Activated T-helper 9 cell treated with anti-CD3 and anti-CD28 coated beads, Interleukin-2, amount 50 U/mL, for 16 hours (primary cell): Measurements from ENCODE around the gene RHBDF1.
"Not testable (repeated sequence)": the region's sequence is repeated elsewhere in the genome, so short reads cannot be mapped to it uniquely, and the experiment has no call there.

Source experiments
- DNase-seq: peaks from one replicate; pipeline ENCODE4 v3.0.0-alpha.2; 2020; ENCODE audit warnings: low read depth

RHBDF1 gene

DNA sequence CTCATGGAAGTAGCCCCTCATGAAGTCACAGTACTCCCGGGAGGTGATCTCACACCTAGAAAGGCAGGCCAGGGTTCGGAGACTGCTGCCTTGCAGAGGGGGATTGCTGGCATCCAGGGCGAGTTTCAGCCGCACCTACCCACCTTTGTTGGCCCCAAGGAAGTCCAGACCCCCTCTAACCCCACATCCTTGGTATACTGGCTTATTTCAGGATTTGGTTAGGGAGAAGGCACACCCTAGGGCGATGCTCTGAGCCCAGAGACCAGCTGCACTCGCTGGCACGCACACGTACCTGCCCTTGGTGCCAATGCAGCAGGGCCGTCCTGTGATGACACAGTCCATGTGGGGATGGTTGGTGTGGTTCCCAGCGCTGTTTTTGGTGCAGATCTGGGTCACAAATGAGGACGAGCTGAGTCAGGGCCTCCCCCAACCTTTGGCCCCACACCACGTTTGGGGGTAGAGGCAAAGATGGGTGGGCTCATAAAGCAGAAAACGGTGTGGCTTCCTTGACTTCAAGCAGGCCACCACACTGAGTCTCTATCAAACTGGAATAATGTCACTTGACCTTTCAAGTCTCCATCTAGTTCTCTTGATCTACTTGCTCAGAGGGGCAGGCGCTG is 12.9 kb downstream of the RHBDF1 start:
- DNase-seq = no peak

DNA sequence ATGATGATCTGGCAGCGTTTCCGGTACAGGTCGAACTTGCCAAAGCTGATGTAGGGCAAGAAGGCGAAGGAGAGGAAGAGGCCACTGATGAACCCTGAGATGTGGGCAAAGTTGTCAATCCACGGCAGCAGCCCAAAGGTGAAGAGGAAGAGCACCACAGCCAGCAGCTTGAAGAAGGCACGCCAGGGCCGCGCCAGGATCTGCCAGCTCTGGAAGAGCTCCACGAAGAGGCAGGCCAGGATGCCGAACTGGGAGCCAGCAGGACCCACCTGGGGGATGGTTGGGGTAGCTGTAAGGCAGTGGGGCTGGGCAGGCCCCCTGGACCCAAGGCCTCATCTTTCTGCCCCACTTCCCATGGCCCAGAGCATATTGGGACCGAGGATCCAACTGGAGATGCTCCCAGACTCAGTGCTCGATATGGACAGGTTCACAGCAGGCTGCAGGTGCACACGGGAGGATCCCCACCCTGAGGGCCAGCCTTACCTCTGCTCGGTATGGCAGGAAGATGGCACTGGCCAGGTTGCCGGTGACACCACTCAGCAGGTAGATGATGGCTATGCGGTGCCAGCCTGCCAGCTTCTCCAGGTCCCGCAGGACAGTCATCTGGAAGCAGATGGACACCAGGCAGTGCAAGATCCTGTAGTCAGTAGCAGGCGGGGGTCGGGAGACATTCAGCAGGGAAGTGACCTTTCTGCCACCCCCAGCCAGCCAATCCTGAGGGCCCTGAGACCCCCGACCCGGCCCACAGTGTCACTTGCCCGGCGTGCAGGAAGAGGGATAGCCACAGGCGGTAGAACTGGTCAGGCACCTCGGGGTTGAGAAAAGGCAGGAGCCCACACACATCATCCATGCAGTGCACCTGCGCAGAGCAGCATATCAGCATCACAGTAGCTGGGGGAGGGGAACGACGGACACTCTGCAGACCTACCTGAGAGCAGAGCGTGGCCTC is 13.7 kb downstream of the RHBDF1 start:
- no peak for DNase-seq

DNA sequence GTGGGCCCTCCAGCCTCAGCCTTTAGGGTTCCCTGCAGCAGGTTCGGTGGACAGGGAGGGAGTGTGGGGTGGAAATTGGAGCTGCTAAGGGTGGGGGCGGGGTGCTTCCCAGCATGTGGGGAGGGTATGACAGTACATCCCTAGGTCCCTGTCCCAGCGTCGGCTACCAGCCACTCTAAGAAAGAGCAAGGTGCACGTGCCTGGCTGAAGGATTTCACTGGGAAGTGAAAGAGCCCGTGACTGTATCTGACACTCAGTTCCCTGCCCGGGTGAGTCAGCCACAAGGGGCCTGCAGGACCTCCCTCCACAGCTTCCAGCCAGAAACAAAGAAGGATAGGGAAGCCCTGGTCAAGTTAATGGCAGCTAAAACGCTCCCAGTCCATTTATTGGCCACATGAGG is 14.7 kb downstream of the RHBDF1 start:
- DNase-seq = no peak

DNA sequence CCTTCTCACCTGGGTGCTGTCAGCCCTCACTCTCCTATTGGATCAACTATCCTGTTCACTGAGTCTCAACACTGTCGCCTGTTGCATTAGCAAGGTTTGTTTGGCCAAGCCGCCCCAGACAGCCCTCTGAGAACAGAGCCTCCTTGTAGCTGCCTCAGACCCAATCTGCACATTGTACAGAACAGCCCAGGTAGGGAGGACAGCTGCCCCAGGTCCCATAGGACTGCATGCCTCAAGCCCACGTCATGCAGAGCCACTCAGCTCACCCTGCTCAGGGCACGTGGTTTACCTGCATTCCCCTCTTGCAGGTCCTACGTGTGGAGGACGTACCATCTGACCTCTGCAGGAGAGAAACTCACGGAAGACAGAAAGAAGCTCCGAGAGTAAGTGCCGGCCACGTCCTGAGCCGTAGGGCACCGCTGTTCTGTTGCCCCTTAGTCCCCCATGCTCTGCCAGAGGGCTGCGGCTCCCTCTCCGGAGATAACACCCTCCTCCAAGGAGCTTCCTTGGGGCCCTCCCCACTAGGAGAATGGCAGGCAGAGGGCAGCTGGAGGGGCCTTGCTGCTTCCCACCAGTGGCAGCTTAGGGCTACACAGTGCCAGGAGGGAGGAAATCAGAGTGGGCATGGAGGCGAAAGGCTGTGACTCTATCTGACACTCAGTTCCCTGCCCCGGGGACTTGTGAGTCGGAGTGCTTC is 16.1 kb downstream of the RHBDF1 start:
- no peak for DNase-seq

DNA sequence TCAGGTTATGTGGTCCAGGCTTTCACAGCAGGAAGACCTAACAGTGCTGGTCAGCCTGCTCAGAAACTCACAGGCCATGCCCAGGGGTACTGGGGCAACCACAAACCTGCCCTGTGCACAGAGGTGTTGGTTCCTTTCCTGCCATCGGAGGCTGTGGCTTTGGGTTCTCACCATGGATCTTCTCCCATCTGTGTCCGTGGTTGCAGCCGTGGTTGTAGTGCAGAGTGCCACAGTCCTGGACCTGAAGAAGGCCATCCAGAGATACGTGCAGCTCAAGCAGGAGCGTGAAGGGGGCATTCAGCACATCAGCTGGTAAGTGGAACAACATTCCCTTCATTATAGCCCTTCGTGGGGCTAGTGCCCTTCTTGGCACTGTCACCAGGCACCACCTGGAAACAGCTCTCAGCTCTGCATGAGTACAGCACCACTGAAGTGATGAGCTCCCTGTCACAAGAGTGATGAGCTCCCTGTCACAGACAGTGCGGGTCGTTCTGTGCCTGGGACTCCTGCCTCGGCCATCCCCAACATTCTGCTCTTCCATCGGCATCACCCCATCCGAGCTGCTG is 16.8 kb downstream of the RHBDF1 start:
- DNase-seq = no peak

DNA sequence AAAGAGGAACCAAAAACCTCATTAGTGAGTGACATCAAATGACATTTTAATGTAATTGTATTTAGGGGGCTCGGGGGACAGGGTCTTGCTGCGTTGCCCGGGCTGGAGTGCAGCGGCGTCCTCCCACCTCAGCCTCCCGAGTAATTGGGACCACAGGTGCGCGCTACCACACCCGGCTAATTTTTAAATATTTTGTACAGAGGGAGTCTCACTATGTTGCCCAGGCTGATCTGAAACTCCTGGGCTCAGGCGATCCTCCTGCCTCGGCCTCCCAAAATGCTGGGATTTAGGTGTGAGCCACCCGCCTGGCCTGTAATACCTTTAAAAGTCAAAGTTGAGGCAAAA is 18.2 kb downstream of the RHBDF1 start:
- DNase-seq = no peak

DNA sequence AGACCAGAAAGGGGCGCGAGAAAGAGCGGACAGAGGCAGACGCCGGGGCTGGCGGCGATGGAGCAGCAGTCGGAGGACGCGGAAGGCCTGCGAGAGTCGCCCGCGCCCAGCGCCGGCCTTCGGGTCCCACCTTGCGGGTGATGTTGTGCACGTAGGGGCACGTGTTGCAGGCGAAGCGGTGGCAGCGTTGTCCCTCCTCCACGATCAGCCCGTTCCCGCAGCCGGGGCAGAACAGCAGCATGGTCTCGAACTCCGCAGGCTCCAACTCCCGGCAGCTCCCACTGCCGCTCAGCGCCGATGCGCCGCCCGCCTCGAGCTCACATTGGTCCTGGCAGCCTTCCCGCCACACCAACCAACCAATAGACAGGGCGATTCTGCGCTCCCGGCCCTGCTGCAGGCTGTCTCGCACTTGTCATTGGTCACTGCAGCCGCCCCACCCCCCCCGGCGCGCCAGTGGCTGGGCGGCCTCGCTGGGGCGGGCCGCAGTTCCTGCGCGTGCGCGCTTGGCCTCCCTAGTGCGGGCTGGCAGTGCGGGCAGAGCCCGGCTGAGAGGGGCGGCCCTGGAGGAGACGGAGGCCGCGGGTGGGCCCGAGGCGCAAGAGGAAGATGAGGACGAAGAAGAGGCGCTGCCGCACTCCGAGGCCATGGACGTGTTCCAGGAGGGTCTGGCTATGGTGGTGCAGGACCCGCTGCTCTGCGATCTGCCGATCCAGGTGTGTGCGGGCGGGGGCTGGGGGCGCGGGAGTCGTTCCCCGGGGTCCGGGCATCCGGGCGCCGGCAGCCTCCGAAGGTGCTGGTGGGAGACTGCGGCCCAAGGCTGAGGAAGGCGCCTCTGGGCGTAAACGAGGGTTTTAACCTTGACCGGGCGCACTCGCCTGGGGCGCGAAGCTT is 18.8 kb downstream of the RHBDF1 start, which contains the start of the genes POLR3K and SNRNP25:
TSS of gene POLR3K (minus strand) at position 263 of the 891 bp plus-strand sequence. CDS start at position 241, 22 bp downstream.
TSS of gene SNRNP25 (plus strand) at position 483 of the 891 bp plus-strand sequence. CDS start at position 672, 189 bp downstream.
- peak; percentile 93 for DNase-seq

DNA sequence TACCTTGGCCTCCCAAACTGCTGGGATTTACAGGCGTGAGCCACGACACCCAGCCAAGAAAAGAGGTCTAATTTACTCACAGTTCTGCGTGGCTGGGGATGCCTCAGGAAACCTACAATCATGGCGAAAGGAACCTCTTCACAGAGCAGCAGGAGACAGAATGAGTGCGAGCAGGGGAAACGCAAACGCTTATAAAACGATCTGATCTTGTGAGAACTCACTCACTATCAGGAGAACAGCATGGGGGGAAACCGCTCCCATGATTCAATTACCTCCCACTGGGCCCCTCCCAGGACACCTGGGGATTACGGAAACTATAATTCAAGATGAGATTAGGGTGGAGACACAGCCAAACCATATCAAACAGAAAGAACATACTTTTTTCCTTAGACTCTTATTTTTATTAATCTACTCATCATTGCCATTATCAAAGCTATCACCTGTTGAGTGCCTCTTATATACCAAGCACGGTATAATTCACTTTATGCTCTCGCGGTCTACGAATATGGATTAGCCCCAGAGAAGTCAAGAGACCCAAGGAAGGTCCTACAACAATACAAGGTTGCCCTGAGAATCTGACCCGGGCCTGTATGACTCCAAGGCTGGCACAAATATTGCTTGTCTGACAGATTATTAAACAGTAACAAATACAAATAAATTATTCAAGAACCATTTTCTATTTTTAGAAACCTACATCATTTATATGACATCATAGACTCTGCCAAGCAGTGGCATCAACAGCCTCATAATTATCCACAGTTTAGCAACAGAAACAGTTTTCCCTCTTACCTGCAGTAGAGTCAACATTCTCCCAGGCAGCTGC is 21.5 kb downstream of the RHBDF1 start:
- DNase-seq = no peak

DNA sequence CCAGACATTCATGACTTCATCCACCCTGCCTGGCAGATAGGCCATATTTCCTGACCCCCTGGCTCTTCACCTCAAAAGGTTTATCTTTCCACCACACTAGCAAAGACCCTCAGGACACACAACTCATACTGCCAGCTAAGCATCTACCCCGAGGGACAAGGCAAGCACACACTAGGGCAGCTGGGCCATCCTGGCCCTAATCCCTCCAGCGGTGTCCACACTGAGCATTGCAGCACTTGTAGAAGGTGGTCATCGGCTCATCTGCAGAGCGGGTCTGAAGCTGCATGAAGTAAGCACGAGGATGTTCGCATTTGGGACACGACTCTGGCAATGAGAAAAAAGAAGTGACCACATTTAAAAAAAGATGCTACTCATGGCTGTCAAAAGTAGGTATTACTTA is 25.2 kb downstream of the RHBDF1 start:
- DNase-seq = no peak

DNA sequence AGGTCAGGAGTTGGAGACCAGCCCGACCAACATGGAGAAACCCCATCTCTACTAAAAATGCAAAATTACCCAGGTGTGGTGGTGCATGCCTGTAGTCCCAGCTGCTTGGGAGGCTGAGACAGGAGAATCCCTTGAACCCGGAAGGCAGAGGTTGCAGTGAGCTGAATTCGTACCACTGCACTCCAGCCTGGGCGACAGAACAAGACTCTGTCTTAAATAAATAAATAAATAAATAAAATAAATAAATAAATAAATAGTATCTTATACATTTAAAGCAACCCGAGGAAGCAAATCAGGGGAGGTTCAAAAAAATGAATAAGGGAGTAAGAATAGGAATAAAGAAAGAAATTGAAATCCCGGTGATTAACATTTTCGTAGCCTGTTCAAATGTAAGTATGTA is 25.9 kb downstream of the RHBDF1 start:
- not testable (repeated sequence) for DNase-seq

DNA sequence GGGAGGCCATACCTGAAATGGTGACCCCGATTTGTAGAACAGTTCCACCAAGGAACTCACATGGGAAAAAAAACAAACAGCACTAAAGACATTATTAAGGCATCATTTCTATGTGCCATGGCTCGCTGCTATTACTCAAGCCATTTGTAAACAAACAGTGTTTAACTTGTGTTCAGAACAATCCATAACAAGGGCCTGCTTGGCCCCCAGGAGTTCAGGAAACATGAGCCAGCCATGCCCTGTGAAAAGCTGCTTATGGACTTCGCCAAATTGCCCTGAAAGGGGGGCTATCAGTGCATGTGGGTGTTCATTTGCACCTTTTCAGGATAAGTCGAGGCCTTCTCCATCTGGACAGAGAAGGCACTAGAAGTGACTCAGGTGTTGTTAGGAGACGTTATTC is 27.0 kb downstream of the RHBDF1 start:
- DNase-seq = no peak

DNA sequence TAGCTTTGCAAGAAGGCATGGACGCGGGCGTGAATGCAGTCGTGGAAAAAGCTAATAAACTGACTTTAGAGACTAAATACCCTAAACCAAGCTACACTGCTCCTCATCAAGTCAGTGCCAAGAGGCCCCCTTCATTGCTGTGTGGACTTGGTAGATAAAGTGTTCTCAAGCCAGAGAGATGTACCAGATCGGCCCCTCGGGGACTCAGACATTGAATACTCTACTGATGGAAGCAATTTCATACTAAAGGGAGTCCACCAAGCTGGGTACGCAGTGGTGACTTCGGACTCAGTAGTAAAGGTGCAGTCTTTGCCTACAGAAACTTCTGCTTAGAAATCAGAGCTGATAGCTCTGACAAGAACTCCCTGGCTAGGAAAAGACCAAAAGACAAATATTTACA is 27.8 kb downstream of the RHBDF1 start:
- no peak for DNase-seq

DNA sequence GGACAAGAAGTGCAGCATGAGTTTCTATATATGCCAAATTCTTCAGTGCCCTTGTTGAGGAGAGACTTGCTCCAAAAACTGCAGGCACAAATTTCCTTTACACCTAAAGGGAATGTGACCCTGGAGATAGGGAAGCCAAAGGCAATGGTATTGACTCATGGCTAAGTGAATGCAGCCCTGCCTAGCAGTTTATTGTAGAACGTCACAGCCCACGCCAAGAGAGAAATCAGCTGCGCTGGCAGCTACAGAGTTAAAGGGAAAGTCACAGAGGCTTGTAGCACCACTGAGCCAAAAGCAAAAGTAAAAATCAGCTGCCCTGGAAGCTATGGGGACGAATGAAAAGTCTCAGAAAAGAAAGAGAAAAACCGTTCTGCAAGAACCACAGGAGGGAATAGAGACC is 29.1 kb downstream of the RHBDF1 start:
- no peak for DNase-seq

DNA sequence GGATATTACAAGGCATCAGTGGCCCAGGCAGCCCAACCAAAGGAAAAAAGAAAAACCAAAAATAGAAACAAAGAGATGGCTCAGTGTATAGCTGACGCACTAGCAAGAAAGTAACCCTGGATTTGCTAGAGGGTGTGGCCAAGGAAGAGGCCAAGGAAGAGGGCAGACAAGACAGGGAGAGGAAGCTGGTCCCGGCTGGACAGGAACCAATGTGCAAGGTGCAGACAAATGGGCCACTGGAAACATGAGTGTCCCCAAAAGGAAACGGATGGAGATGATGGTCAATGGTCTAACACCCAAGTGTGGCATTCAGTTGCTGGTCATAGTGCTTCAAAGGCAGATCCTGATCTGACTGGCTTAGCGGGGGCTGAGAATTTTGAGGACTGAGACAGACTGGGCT is 29.7 kb downstream of the RHBDF1 start:
- DNase-seq = no peak

DNA sequence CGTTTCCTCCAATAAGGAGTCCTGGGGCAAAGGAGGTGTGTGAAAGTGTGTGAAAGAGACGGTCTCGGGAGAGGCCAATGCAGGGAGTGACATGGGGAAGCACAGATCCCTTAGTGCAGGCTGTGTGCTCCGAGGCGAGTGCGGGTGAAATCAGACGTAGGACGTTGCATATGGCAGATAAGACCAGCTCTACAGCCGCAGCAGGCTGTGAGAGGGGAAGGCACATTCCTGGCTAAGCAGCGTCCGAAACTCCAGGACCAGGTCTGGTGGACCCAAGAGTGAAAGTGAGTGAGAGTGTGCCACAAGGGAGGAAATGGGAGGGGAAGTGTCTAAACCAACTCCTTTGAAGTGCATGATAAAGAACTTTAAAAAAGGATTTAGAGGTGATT is 30.4 kb downstream of the RHBDF1 start:
- DNase-seq = no peak

DNA sequence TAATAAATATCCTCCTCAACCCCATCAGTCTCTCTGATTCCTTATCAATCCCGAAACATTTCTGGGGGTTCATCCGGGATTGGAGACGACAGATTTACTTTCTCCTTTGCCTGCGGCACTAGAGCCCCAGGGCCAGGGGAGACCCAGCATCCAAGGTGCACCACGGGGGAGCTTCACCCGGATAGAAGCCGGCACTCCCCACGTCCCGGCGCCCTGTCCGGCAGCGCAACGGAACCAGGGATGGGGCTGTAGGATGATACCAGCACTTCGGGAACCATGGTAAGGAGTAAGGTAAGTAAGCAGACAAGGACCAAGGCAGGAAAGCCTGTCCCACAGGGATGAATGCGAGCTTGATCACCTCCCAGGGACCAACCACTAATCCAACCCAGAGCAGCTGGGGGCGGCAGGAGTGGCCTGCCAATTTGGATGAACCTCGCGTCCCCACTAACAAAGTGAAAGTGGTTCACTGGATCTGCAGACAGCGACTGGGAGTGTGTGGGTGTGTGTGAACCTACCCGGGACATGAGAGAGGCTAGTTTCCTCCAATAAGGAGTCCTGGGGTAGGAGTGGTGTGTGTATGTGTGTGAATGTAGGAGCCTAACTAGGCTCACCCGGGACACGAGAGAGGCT is 30.9 kb downstream of the RHBDF1 start:
- DNase-seq = no peak

DNA sequence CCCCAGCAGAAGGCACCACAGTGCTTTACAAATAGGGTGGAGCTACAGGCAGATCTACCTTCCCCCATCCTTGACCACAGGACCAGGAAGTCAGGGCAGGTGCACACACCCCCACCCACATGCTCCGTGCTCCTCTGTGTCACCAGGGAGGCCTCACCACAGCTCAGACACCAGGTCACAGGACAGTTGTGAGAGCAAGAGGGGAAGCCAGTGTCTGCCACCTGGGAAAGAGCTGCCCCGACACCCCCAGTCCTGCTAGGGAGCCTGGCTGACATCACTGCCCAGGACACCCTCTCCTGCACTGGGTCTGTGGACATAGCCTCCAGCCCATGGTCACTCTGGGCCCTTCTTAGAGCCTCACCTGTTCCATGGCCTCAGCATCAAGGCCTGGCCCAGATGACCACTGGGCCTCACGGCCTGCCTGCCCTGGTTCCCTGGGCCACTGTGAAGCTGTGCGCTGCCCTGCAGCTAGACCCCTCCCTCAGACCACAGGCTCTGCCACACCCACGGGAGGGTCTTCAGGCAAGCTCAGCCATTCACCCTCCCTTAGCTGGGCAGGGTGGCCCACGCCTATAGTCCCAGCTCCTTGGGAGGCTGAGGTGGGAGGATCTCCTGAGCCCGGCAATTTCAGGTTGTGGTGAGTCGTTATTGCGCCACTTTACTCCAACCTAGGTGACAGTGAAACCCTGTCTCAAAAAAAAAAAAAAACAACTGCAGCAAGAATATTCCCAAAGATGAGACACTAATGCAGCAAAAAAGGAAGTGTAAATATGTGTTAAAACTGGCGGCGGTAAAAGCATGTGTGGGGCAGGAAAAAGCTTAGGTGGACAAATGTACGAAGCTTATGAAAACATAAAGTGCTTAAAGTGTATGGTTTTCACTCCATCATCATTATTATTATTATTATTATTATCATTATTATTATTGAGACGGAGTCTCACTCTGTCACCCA is 33.2 kb downstream of the RHBDF1 start:
- no peak for DNase-seq

DNA sequence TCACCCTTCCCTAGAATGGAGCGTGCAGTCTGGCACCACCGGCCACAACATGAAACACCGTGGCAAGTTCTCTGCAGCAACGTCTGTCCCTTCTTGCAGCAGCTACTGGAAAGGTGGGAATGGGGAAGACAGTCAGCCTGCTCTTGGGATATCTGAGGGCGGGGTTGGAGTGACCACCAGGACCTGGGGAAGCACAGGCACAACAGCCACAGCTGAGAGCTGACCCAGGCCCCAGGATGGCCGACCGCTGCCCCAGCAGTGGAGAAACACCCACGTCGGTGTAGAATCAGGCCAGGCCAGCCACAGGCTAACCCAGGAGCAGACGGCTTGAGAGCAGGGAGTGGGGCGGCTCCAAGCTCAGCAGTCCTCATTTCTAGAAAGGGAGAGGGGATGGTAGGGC is 34.2 kb downstream of the RHBDF1 start:
- not testable (repeated sequence) for DNase-seq

DNA sequence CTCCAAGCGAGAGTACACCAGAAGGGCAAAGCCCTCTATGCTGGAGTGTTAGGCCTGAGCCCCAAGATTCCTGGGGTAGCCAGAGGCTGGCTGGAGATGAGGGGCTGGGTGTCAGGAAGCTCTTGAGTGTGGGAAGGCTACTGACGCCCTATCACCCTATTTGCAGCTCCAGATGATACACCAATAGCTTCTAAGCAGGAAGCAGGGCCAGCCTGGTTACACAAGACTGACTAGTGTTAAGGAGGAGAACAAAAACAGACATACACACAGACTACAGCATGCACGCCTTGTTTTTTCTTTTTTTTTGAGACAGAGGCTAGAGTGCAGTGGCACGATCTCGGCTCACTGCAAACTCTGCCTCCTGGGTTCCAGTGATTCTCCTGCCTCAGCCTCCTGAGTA is 34.9 kb downstream of the RHBDF1 start:
- DNase-seq = no peak
